Thyroid gland (tissue), 4 donors: ENCODE measurements around the gene ETS1. TPM values are rescaled to one million over a fixed set of nuclear protein-coding genes. Genes with fewer than 3 reads are reported as not detected.
A peak's percentile ranks its signal among the peaks of the same experiment; 100 is the strongest.

ENCODE experiments used
- DNase-seq, 2 donors: peaks; one replicate each; pipeline ENCODE4 v3.0.0-alpha.2; 2019
- H3K27ac ChIP-seq, 3 donors: fragments of 200-600 bp; sonication (generic); 1 replicate in 2 of 3; 2 replicates in 1 of 3; pipeline ENCODE4 v1.5.1; 2016 to 2019; ENCODE audit warnings: mild to moderate bottlenecking in 1 of 3, moderate library complexity in 1 of 3
- H3K27me3 ChIP-seq: fragments of 200-600 bp; sonication (generic); one replicate; pipeline ENCODE4 v1.5.1; 2019
- H3K36me3 ChIP-seq, 2 donors: fragments of 200-600 bp; sonication (generic); one replicate each; pipeline ENCODE4 v1.5.1; 2016 to 2019
- H3K4me1 ChIP-seq, 2 donors: fragments of 200-600 bp; sonication (generic); one replicate each; pipeline ENCODE4 v1.5.1; 2017 to 2019
- H3K4me3 ChIP-seq, 3 donors: fragments of 200-600 bp; sonication (generic); replicated peaks in 1 of 3; 1 replicate in 2 of 3; 2 replicates in 1 of 3; pipeline ENCODE4 v1.5.1; 2016; ENCODE audit warnings: mild to moderate bottlenecking in 1 of 3
- H3K9me3 ChIP-seq: fragments of 200-600 bp; sonication (generic); one replicate; pipeline ENCODE4 v1.5.1; 2017
- POLR2A ChIP-seq, 2 donors: fragments of 450-650 bp; IDR thresholded peaks; one replicate each; pipeline ENCODE4 v1.6.1; 2017; ENCODE audit warnings: antibody characterized with exemption in 2 of 2, mild to moderate bottlenecking in 2 of 2, moderate library complexity in 1 of 2
- WGBS, 2 donors: methylation state at CpG; one replicate each; pipeline ENCODE4 v1.1.5; 2017; 5-methylcytosine and 5-hydroxymethylcytosine counted together
- intact Hi-C: fragments of 100-400 bp; cut with DNase I; formaldehyde crosslinking; loops from one replicate; pipeline ENCODE4 v1.15.1; 2023
- total RNA-seq, 4 donors: library from RNA; depleted of rRNA; stranded (reverse); fragments of >200 nt; gene quantifications; one replicate each; pipeline ENCODE4 v1.2.3, GENCODE V29; 2016
- TF ChIP-seq, protein P1 (sequence below), 6 experiments: fragments of 200-600 bp in 3 of 6; fragments of 450-650 bp in 3 of 6; sonication (generic) in 3 of 6; IDR thresholded peaks; one replicate each; pipeline ENCODE4 v1.5.1; 2016 to 2019; ENCODE audit warnings: antibody characterized with exemption in 6 of 6, mild to moderate bottlenecking in 2 of 6, inconsistent platforms in 1 of 6, moderate library complexity in 1 of 6

Gene ETS1
- total RNA-seq, 4 donors from 2014 or later: 38.4 to 79.4 (median 58.4) TPM

DNA sequence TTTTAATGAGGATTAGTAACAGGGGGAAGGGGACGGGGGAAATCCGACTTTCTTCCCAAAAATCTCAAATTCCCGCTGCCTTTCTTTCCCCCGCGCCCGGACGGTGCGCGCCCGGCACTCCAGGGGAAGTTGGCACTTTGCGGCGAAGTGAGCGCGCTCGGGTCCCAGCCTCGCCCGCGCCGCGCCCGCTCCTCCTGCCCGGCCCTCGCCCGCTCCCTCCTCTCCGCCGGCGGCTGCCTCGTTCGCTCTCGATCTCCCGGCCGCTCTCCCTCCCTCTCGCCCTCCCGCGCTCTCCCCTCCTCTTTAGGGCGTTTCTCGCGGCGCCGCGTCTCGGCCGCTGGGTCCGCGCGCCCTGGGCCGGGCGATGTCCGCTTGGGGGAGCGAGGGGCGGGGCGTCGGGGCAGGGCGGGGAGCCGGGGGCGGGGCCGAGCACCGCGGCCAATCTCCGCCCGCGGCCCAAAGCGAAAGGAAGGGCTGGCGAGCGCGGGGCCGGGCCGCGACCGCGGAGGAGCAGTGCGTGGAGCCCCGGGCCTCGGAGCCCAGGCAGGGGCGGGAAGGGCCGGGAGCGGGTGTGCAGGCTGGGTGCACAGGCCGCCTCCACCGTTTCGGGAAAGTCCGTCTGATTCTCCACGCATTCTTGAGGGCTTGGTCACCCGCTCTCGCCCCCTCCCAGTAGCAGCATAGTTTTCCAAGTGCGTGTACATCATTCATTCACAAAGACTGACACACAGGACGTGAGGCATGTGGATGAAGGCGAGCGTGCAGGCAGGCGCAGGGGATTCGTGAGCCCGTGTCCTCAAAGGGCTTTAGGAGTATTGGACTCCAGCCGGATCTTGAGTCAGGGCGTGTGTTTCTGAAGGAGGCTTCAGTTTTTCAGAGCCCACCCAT, 65.1 kb downstream of the ETS1 start:
- Histone ChIP-seq H3K27me3 (no peaks in the 10 kb centered on the region), H3K9me3 (no peaks in the 10 kb centered on the region), H3K36me3 (no peaks in the 10 kb centered on the region), H3K27ac (peak overlapping the region; percentile 89 to 93 (median 91)), H3K4me3 (peak overlapping the region; percentile 57 to 93 (median 74)), H3K4me1 (peaks cover 11 to 36% of the 10 kb centered on the region in 2 donors)
- intact Hi-C loops: no loop called here
- TF ChIP-seq POLR2A (IDR thresholded peaks at IDR 0.05): peak; percentile 78 to 92
- TF ChIP-seq, protein P1, sequence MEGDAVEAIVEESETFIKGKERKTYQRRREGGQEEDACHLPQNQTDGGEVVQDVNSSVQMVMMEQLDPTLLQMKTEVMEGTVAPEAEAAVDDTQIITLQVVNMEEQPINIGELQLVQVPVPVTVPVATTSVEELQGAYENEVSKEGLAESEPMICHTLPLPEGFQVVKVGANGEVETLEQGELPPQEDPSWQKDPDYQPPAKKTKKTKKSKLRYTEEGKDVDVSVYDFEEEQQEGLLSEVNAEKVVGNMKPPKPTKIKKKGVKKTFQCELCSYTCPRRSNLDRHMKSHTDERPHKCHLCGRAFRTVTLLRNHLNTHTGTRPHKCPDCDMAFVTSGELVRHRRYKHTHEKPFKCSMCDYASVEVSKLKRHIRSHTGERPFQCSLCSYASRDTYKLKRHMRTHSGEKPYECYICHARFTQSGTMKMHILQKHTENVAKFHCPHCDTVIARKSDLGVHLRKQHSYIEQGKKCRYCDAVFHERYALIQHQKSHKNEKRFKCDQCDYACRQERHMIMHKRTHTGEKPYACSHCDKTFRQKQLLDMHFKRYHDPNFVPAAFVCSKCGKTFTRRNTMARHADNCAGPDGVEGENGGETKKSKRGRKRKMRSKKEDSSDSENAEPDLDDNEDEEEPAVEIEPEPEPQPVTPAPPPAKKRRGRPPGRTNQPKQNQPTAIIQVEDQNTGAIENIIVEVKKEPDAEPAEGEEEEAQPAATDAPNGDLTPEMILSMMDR (IDR thresholded peaks at IDR 0.05): peak in 1 of 6 experiments; percentile 14
- 0 to 3% methylated on average over 12 to 37 of the region's 93 CpGs for WGBS, 2 donors
- peak; percentile 93 to 94 for DNase-seq

- H3K36me3 ChIP-seq: no peaks in the 10 kb centered on the region
- no peaks in the 10 kb centered on the region for H3K27me3 ChIP-seq
- no peaks in the 10 kb centered on the region for H3K9me3 ChIP-seq
- TF ChIP-seq, protein P1 (IDR thresholded peaks at IDR 0.05): no peak
- TF ChIP-seq POLR2A (IDR thresholded peaks at IDR 0.05): no peak
- peak overlapping the region; percentile 89 to 93 (median 91) for H3K27ac ChIP-seq
- intact Hi-C loops: no loop called here
- peak in 1 of 2 donors; percentile 23 for DNase-seq
- 2% methylated on average over 19 of the region's 19 CpGs for WGBS, 2 donors
- H3K4me1 ChIP-seq: peaks cover 11 to 36% of the 10 kb centered on the region in 2 donors
- H3K4me3 ChIP-seq: peak overlapping the region; percentile 57 to 93 (median 74)
Observed at GRCh38 chr11:128521682-128522054, 65.7 kb downstream of the ETS1 start.

- 42 to 46% methylated on average over 12 of the region's 12 CpGs for WGBS, 2 donors
- no peak for TF ChIP-seq POLR2A (IDR thresholded peaks at IDR 0.05)
- TF ChIP-seq, protein P1 (IDR thresholded peaks at IDR 0.05): no peak
- Histone ChIP-seq H3K9me3 (no peaks in the 10 kb centered on the region), H3K4me3 (peak overlapping the region in 2 of 3 donors; percentile 74 to 93), H3K27ac (peak overlapping the region; percentile 89 to 93 (median 91)), H3K27me3 (no peaks in the 10 kb centered on the region), H3K36me3 (no peaks in the 10 kb centered on the region), H3K4me1 (peaks cover 11 to 36% of the 10 kb centered on the region in 2 donors)
- no peak for DNase-seq
- intact Hi-C loops: no loop called here
Observed at GRCh38 chr11:128520888-128521681, 66.3 kb downstream of the ETS1 start.

DNA sequence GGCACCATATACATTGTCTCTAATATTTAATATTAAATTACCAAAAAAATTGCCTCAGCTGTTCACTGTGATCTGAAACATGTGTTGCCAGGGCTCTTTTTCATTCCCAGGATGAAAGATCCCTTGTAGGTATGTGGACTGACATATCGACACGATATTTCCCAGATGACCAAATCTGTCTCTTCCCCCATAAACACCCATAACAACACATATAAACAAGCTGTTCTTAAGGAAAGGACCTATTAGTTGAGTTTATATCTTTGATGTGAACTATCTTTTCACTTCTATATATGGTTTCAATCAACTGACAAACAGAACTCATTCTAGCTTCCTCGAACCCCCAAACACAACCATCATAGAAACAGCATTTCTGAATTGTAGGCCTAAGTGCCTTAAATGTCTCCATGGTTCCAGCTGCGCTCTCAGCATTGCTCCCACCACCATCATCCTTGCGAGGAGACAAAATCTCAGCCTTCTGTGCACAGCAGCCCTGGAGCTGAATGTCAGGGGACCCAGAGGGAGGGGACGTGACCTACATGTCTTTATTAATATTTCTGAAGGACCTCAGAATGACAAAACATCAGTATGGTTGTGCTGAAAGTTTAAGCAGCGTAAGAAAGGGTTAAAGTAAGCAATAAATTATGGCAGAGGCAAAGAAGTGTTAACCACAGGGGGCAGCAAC, 67.0 kb downstream of the ETS1 start:
- H3K4me3 ChIP-seq: peak overlapping the region in 2 of 3 donors; percentile 21 to 74
- H3K9me3 ChIP-seq: no peaks in the 10 kb centered on the region
- intact Hi-C loops: no loop called here
- no peaks in the 10 kb centered on the region for H3K27me3 ChIP-seq
- 58 to 77% methylated on average over 7 of the region's 7 CpGs for WGBS, 2 donors
- DNase-seq: no peak
- peaks cover 11 to 28% of the 10 kb centered on the region in 2 donors for H3K4me1 ChIP-seq
- no peaks in the 10 kb centered on the region for H3K36me3 ChIP-seq
- TF ChIP-seq, protein P1 (IDR thresholded peaks at IDR 0.05): no peak
- TF ChIP-seq POLR2A (IDR thresholded peaks at IDR 0.05): no peak
- peak overlapping the region; percentile 89 to 93 (median 91) for H3K27ac ChIP-seq
